K562 (cell line): ENCODE measurements around the gene DOK7.

ENCODE experiments used
- CTCF ChIP-seq, 3 experiments: IDR thresholded peaks in 2 of 3; conservative IDR thresholded peaks in 1 of 3; 2 replicates each; pipeline ENCODE4 v1.5.1; 2011 to 2012; ENCODE audit warnings: low read length in 3 of 3, mild to moderate bottlenecking in 3 of 3, control low read depth in 2 of 3, improper control_type of control experiment in 1 of 3, inconsistent platforms in 1 of 3, low read depth in 1 of 3, mixed read lengths in 1 of 3, moderate library complexity in 1 of 3; ENCODE audit not compliant: insufficient read depth in 2 of 3
- EZH2 ChIP-seq: IDR thresholded peaks from 2 replicates; pipeline ENCODE4 v1.6.1; 2012; ENCODE audit warnings: low read depth, mild to moderate bottlenecking, inconsistent platforms, low read length, borderline replicate concordance
- NR2C1 ChIP-seq, 2 experiments: fragments of 450-650 bp; IDR thresholded peaks; 2 replicates each; pipeline ENCODE4 v1.6.1; 2017; ENCODE audit warnings: mild to moderate bottlenecking in 2 of 2, antibody characterized with exemption in 1 of 2, inconsistent platforms in 1 of 2, missing compliant biosample characterization in 1 of 2, missing genetic modification characterization in 1 of 2
- SMARCC2 ChIP-seq: fragments of 450-650 bp; IDR thresholded peaks from 2 replicates; pipeline ENCODE4 v1.6.1; 2017; ENCODE audit warnings: antibody characterized with exemption, moderate library complexity, mild to moderate bottlenecking, low read depth
- SP2 ChIP-seq: IDR thresholded peaks from 2 replicates; pipeline ENCODE4 v1.6.1; 2011; ENCODE audit warnings: mild to moderate bottlenecking, low read depth, low read length, moderate library complexity; ENCODE audit not compliant: poor library complexity, severe bottlenecking; ENCODE audit errors: extremely low read depth
- ZKSCAN1 ChIP-seq: fragments of 150-350 bp; IDR thresholded peaks from 2 replicates; pipeline ENCODE4 v1.6.1; 2016; ENCODE audit warnings: low read depth, low read length

- no peak for TF ChIP-seq NR2C1 (IDR thresholded peaks at IDR 0.05)
- no peak for TF ChIP-seq NR2C1 (tag; IDR thresholded peaks at IDR 0.05)
- no peak for TF ChIP-seq CTCF (IDR thresholded peaks at IDR 0.05 in 2 of 3, conservative IDR thresholded peaks at IDR 0.05 in 1 of 3; ENCODE audit: insufficient read depth in 2 of 3, low read depth in 1 of 3, low read length in 3 of 3)
- no peak for TF ChIP-seq SMARCC2
- no peak for TF ChIP-seq SP2
- no peak for TF ChIP-seq ZKSCAN1
- TF ChIP-seq EZH2 = no peak
Measured at GRCh38 chr4:3501126-3501824, 38.2 kb downstream of the DOK7 start.
